ENCODE data around the gene KAT2B. TPM values are rescaled to one million over a fixed set of nuclear protein-coding genes. Genes with fewer than 3 reads are reported as not detected.
"Not testable (repeated sequence)": the region's sequence is repeated elsewhere in the genome, so short reads cannot be mapped to it uniquely, and the experiment has no call there.

The KAT2B gene
- total RNA-seq, 2 experiments from 2014 or later, result 9.4 to 11.5 TPM

GRCh38 chr3:20027136-20027535 lies 13.1 kb upstream of the KAT2B start:
- Mint-ChIP-seq H3K36me3 (ENCODE audit: low read depth) (no peaks in the 10 kb centered on the region), H3K27me3 (ENCODE audit: low read depth) (no peaks in the 10 kb centered on the region), H3K4me3 (no peak overlapping the region), H3K4me1 (ENCODE audit: low read depth) (no peaks in the 10 kb centered on the region), H3K9me3 (no peaks in the 10 kb centered on the region), H3K27ac (no peak overlapping the region)
- DNase-seq, result no peak
- CTCF ChIA-PET, result no interaction called here
- intact Hi-C loops (cut with micrococcal nuclease), result no loop called here

- CTCF ChIA-PET, result interaction anchor here (0.6 kb wide), 1 partner anchor 141 kb away, joined by 4 read pairs; no protein-coding TSS in a partner anchor
- no peaks in the 10 kb centered on the region for H3K27me3 Mint-ChIP-seq (ENCODE audit: low read depth)
- intact Hi-C loops (cut with micrococcal nuclease), result no loop called here
- no peaks in the 10 kb centered on the region for H3K4me1 Mint-ChIP-seq (ENCODE audit: low read depth)
- no peak for DNase-seq
- no peaks in the 10 kb centered on the region for H3K9me3 Mint-ChIP-seq
- H3K27ac Mint-ChIP-seq, result no peak overlapping the region
- no peaks in the 10 kb centered on the region for H3K36me3 Mint-ChIP-seq (ENCODE audit: low read depth)
- H3K4me3 Mint-ChIP-seq, result no peak overlapping the region
Observed at GRCh38 chr3:20028905-20029331, 11.3 kb upstream of the KAT2B start.

- DNase-seq; H3K27ac Mint-ChIP-seq; intact Hi-C loops (cut with micrococcal nuclease); H3K9me3 Mint-ChIP-seq; CTCF ChIA-PET; H3K36me3 Mint-ChIP-seq (ENCODE audit: low read depth); H3K27me3 Mint-ChIP-seq (ENCODE audit: low read depth); H3K4me3 Mint-ChIP-seq; H3K4me1 Mint-ChIP-seq (ENCODE audit: low read depth): not testable (repeated sequence)
Observed at GRCh38 chr3:20031939-20032338, 8.3 kb upstream of the KAT2B start.

GRCh38 chr3:20035019-20035418 lies 5.2 kb upstream of the KAT2B start:
- no peak overlapping the region for H3K4me3 Mint-ChIP-seq
- intact Hi-C loops (cut with micrococcal nuclease), result no loop called here

GRCh38 chr3:20037255-20037996 lies 2.8 kb upstream of the KAT2B start:
- Mint-ChIP-seq H3K4me1 (ENCODE audit: low read depth) (peaks cover 21% of the 10 kb centered on the region), H3K9me3 (no peaks in the 10 kb centered on the region), H3K36me3 (ENCODE audit: low read depth) (no peaks in the 10 kb centered on the region), H3K4me3 (no peak overlapping the region), H3K27ac (no peak overlapping the region), H3K27me3 (ENCODE audit: low read depth) (no peaks in the 10 kb centered on the region)
- no peak for DNase-seq
- CTCF ChIA-PET, result interaction anchor here (0.6 kb wide), 1 partner anchor 86 kb away, joined by 3 read pairs; no protein-coding TSS in a partner anchor
- intact Hi-C loops (cut with micrococcal nuclease), result no loop called here

More at GRCh38 chr3:20035019-20035418, 5.2 kb upstream of the KAT2B start:
- Mint-ChIP-seq H3K9me3 (no peaks in the 10 kb centered on the region), H3K27me3 (ENCODE audit: low read depth) (no peaks in the 10 kb centered on the region), H3K27ac (no peak overlapping the region), H3K4me1 (ENCODE audit: low read depth) (peaks cover 12% of the 10 kb centered on the region), H3K36me3 (ENCODE audit: low read depth) (no peaks in the 10 kb centered on the region)
- DNase-seq, result no peak
- CTCF ChIA-PET, result no interaction called here

- Mint-ChIP-seq H3K36me3 (ENCODE audit: low read depth) (no peaks in the 10 kb centered on the region), H3K27me3 (ENCODE audit: low read depth) (no peaks in the 10 kb centered on the region), H3K27ac (peak overlapping the region; percentile 85), H3K4me1 (ENCODE audit: low read depth) (peaks cover 33% of the 10 kb centered on the region), H3K4me3 (peak overlapping the region; percentile 75), H3K9me3 (no peaks in the 10 kb centered on the region)
- DNase-seq, result no peak
- intact Hi-C loops (cut with micrococcal nuclease), result loop anchor here (1.0 to 2.0 kb wide), 5 partner anchors 66 to 892 kb away; partner anchors contain the start of genes RAB5A and SGO1
- CTCF ChIA-PET, result interaction anchor here (0.6 to 1.1 kb wide), 2 partner anchors 153 to 159 kb away, joined by 3 read pairs; no protein-coding TSS in a partner anchor
Observed at GRCh38 chr3:20038699-20039465, 1.4 kb upstream of the KAT2B start.

- peak overlapping the region; percentile 85 for H3K27ac Mint-ChIP-seq
- no peak for DNase-seq
- H3K27me3 Mint-ChIP-seq (ENCODE audit: low read depth), result no peaks in the 10 kb centered on the region
- H3K36me3 Mint-ChIP-seq (ENCODE audit: low read depth), result no peaks in the 10 kb centered on the region
- intact Hi-C loops (cut with micrococcal nuclease), result loop anchor here (1.0 to 2.0 kb wide), 5 partner anchors 65 to 893 kb away; partner anchors contain the start of genes RAB5A and SGO1
- H3K4me3 Mint-ChIP-seq, result peak overlapping the region; percentile 75
- no peaks in the 10 kb centered on the region for H3K9me3 Mint-ChIP-seq
- H3K4me1 Mint-ChIP-seq (ENCODE audit: low read depth), result peaks cover 38% of the 10 kb centered on the region
- CTCF ChIA-PET, result interaction anchor here (1.1 kb wide), 1 partner anchor 153 kb away, joined by 3 read pairs; no protein-coding TSS in a partner anchor
Observed at GRCh38 chr3:20039466-20039764, 831 bp upstream of the KAT2B start.

- Mint-ChIP-seq H3K27ac (peak overlapping the region; percentile 92), H3K36me3 (ENCODE audit: low read depth) (no peaks in the 10 kb centered on the region), H3K9me3 (no peaks in the 10 kb centered on the region), H3K4me1 (ENCODE audit: low read depth) (peaks cover 44% of the 10 kb centered on the region), H3K4me3 (peak overlapping the region; percentile 95), H3K27me3 (ENCODE audit: low read depth) (no peaks in the 10 kb centered on the region)
- DNase-seq, result peak; percentile 77
- CTCF ChIA-PET, result interaction anchor here (0.7 to 2.3 kb wide), 6 partner anchors 14 to 96 kb away, joined by 3 to 9 read pairs (median 4); no protein-coding TSS in a partner anchor
- intact Hi-C loops (cut with micrococcal nuclease), result loop anchor here (1.0 to 5.0 kb wide), 3 partner anchors 14 to 1168 kb away; no protein-coding TSS in a partner anchor
Observed at GRCh38 chr3:20040548-20041196, 426 bp downstream of the KAT2B start.

GRCh38 chr3:20041197-20041780 lies 1.0 kb downstream of the KAT2B start:
- intact Hi-C loops (cut with micrococcal nuclease), result loop anchor here (1.0 to 5.0 kb wide), 3 partner anchors 13 to 1169 kb away; no protein-coding TSS in a partner anchor
- no peaks in the 10 kb centered on the region for H3K9me3 Mint-ChIP-seq
- H3K36me3 Mint-ChIP-seq (ENCODE audit: low read depth), result no peaks in the 10 kb centered on the region
- H3K27me3 Mint-ChIP-seq (ENCODE audit: low read depth), result no peaks in the 10 kb centered on the region
- peaks cover 50% of the 10 kb centered on the region for H3K4me1 Mint-ChIP-seq (ENCODE audit: low read depth)
- peak; percentile 87 for DNase-seq
- H3K27ac Mint-ChIP-seq, result peak overlapping the region; percentile 92
- CTCF ChIA-PET, result interaction anchor here (0.7 to 2.3 kb wide), 6 partner anchors 14 to 145 kb away, joined by 3 to 9 read pairs (median 4); partner anchors contain the start of gene SGO1
- H3K4me3 Mint-ChIP-seq, result peak overlapping the region; percentile 95

- H3K4me3 Mint-ChIP-seq, result no peak overlapping the region
- H3K27me3 Mint-ChIP-seq (ENCODE audit: low read depth), result no peaks in the 10 kb centered on the region
- intact Hi-C loops (cut with micrococcal nuclease), result loop anchor here (5.0 kb wide), 1 partner anchor 1170 kb away; no protein-coding TSS in a partner anchor
- DNase-seq, result no peak
- CTCF ChIA-PET, result interaction anchor here (0.7 to 2.3 kb wide), 2 partner anchors 11 to 15 kb away, joined by 3 to 9 read pairs; no protein-coding TSS in a partner anchor
- peak overlapping the region; percentile 32 for H3K27ac Mint-ChIP-seq
- peaks cover 56% of the 10 kb centered on the region for H3K4me1 Mint-ChIP-seq (ENCODE audit: low read depth)
- no peaks in the 10 kb centered on the region for H3K36me3 Mint-ChIP-seq (ENCODE audit: low read depth)
- no peaks in the 10 kb centered on the region for H3K9me3 Mint-ChIP-seq
Observed at GRCh38 chr3:20042331-20042730, 2.1 kb downstream of the KAT2B start.

- Mint-ChIP-seq H3K4me1 (ENCODE audit: low read depth) (peaks cover 59% of the 10 kb centered on the region), H3K27me3 (ENCODE audit: low read depth) (no peaks in the 10 kb centered on the region), H3K36me3 (ENCODE audit: low read depth) (no peaks in the 10 kb centered on the region), H3K27ac (peak overlapping the region; percentile 73), H3K4me3 (peak overlapping the region; percentile 70), H3K9me3 (no peaks in the 10 kb centered on the region)
- CTCF ChIA-PET, result interaction anchor here (0.6 to 1.1 kb wide), 4 partner anchors 9 to 140 kb away, joined by 3 to 4 read pairs (median 4); no protein-coding TSS in a partner anchor
- peak; percentile 69 for DNase-seq
- intact Hi-C loops (cut with micrococcal nuclease), result loop anchor here (5.0 kb wide), 1 partner anchor 1171 kb away; no protein-coding TSS in a partner anchor
Observed at GRCh38 chr3:20043396-20043795, 3.1 kb downstream of the KAT2B start.
